Prostate gland (tissue), 2 donors: ENCODE results near the gene SCAF11.

Experiments used
- POLR2AphosphoS5 ChIP-seq: sonication (generic); formaldehyde crosslinking; IDR thresholded peaks from one replicate; pipeline ENCODE4 v1.6.1; 2017; ENCODE audit warnings: antibody characterized with exemption
- TF ChIP-seq, protein P1 (sequence below), 4 experiments: fragments of 200-600 bp in 2 of 4; fragments of 450-650 bp in 2 of 4; sonication (generic) in 2 of 4; IDR thresholded peaks; 1 replicate in 3 of 4; 2 replicates in 1 of 4; pipeline ENCODE4 v1.5.1; 2016 to 2019; ENCODE audit warnings: antibody characterized with exemption in 4 of 4, mild to moderate bottlenecking in 2 of 4, moderate library complexity in 2 of 4

DNA sequence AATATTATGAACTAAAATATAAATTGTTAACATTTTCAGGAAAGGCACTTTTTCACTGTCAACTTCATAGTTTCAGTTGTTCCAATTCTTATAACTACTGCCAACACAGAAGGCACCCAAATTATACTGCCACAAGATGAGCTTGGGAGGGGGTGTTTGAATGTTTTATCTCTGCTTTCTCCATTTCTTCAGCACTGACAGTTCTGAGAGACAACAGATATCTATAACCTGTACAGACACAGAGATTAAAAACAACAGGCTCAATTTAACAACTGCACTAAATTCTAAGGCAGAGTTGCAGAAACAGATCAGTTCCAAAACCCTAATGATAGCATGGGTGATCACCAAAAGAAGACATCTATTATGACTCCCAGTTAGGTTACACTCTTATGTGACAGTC is 12.8 kb downstream of the SCAF11 start:
- TF ChIP-seq POLR2AphosphoS5, result no peak
- TF ChIP-seq, protein P1, sequence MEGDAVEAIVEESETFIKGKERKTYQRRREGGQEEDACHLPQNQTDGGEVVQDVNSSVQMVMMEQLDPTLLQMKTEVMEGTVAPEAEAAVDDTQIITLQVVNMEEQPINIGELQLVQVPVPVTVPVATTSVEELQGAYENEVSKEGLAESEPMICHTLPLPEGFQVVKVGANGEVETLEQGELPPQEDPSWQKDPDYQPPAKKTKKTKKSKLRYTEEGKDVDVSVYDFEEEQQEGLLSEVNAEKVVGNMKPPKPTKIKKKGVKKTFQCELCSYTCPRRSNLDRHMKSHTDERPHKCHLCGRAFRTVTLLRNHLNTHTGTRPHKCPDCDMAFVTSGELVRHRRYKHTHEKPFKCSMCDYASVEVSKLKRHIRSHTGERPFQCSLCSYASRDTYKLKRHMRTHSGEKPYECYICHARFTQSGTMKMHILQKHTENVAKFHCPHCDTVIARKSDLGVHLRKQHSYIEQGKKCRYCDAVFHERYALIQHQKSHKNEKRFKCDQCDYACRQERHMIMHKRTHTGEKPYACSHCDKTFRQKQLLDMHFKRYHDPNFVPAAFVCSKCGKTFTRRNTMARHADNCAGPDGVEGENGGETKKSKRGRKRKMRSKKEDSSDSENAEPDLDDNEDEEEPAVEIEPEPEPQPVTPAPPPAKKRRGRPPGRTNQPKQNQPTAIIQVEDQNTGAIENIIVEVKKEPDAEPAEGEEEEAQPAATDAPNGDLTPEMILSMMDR (IDR thresholded peaks at IDR 0.05), result no peak
